NCI-H128 (cell line): ENCODE measurements around the gene OR2AT4.

Source experiments
- DNase-seq: peaks from one replicate; lab custom pipeline; 2025; ENCODE audit not compliant: unreplicated experiment; lab: John Stamatoyannopoulos, UW

OR2AT4 gene

GRCh38 chr11:75031771-75032549 is 64.7 kb downstream of the OR2AT4 start:
- DNase-seq = no peak
